ENCODE data around the gene MRPS2. TPM values are rescaled to one million over a fixed set of nuclear protein-coding genes. Genes with fewer than 3 reads are reported as not detected.

MRPS2 gene
- total RNA-seq, 1 experiment from 2014 or later, result 62.4 TPM

- POLR2A ChIA-PET (ENCODE audit: unreplicated experiment), result no interaction called here
- intact Hi-C loops (cut with micrococcal nuclease), result no loop called here
- Histone ChIP-seq H2AFZ (ENCODE audit: low read length) (no peak overlapping the region), H3K4me2 (ENCODE audit: low read length) (no peak overlapping the region), H3K9me2 (replicated peaks; ENCODE audit: low read length) (no peaks in the 10 kb centered on the region), H3K27me3 (ENCODE audit: low read length) (no peaks in the 10 kb centered on the region), H3K4me1 (ENCODE audit: insufficient read depth, low read length) (peaks cover 18% of the 10 kb centered on the region), H3K36me3 (ENCODE audit: low read depth, low read length) (no peaks in the 10 kb centered on the region), H3K9me3 (ENCODE audit: low read length) (no peaks in the 10 kb centered on the region), H3K9ac (ENCODE audit: low read length) (no peak overlapping the region), H3K27ac (ENCODE audit: low read length) (no peak overlapping the region), H4K20me1 (ENCODE audit: low read length) (no peaks in the 10 kb centered on the region), H3K79me2 (ENCODE audit: low read length) (peaks cover 34% of the 10 kb centered on the region), H3F3A (ENCODE audit: low read length, unreplicated experiment) (no peaks in the 10 kb centered on the region), H3K4me3 (ENCODE audit: low read length) (no peak overlapping the region)
- CTCF ChIA-PET, result no interaction called here
- TF ChIP-seq EZH2 (IDR thresholded peaks at IDR 0.05; ENCODE audit: low read length, unreplicated experiment) (no peak), EZH2phosphoT487 (IDR thresholded peaks at IDR 0.05; ENCODE audit: borderline replicate concordance, low read length) (no peak), CTCF (conservative IDR thresholded peaks at IDR 0.05; ENCODE audit: low read depth, low read length) (no peak)
- no peak for ATAC-seq
- no peak for DNase-seq
- no TSS peak for BruUV-seq (replicated peaks)
These were observed 26.4 kb upstream of the MRPS2 start for GRCh38 chr9:135473972-135474543.

- H2AFZ ChIP-seq (ENCODE audit: low read length), result no peak overlapping the region
- TF ChIP-seq EZH2 (IDR thresholded peaks at IDR 0.05; ENCODE audit: low read length, unreplicated experiment), result no peak
- 0 out of 2 replicates have a peak, but pooled peaks have one; percentile 28 for TF ChIP-seq CTCF (conservative IDR thresholded peaks at IDR 0.05; ENCODE audit: low read depth, low read length)
- H3K4me3 ChIP-seq (ENCODE audit: low read length), result no peak overlapping the region
- intact Hi-C loops (cut with micrococcal nuclease), result no loop called here
- H3F3A ChIP-seq (ENCODE audit: low read length, unreplicated experiment), result no peaks in the 10 kb centered on the region
- no peak overlapping the region for H3K4me2 ChIP-seq (ENCODE audit: low read length)
- DNase-seq (no peak), ATAC-seq (no peak)
- H3K4me1 ChIP-seq (ENCODE audit: insufficient read depth, low read length), result peaks cover 11% of the 10 kb centered on the region
- H4K20me1 ChIP-seq (ENCODE audit: low read length), result no peaks in the 10 kb centered on the region
- no peaks in the 10 kb centered on the region for H3K9me2 ChIP-seq (replicated peaks; ENCODE audit: low read length)
- POLR2A ChIA-PET (ENCODE audit: unreplicated experiment), result no interaction called here
- no peaks in the 10 kb centered on the region for H3K27me3 ChIP-seq (ENCODE audit: low read length)
- no peaks in the 10 kb centered on the region for H3K9me3 ChIP-seq (ENCODE audit: low read length)
- no peaks in the 10 kb centered on the region for H3K36me3 ChIP-seq (ENCODE audit: low read depth, low read length)
- BruUV-seq (replicated peaks), result no TSS peak
- H3K9ac ChIP-seq (ENCODE audit: low read length), result no peak overlapping the region
- CTCF ChIA-PET, result no interaction called here
- peaks cover 34% of the 10 kb centered on the region for H3K79me2 ChIP-seq (ENCODE audit: low read length)
- no peak overlapping the region for H3K27ac ChIP-seq (ENCODE audit: low read length)
These were observed 25.6 kb upstream of the MRPS2 start for GRCh38 chr9:135474915-135475314.

- Histone ChIP-seq H3K79me2 (ENCODE audit: low read length) (peaks cover 50% of the 10 kb centered on the region), H3F3A (ENCODE audit: low read length, unreplicated experiment) (no peaks in the 10 kb centered on the region), H3K4me3 (ENCODE audit: low read length) (no peak overlapping the region), H3K27me3 (ENCODE audit: low read length) (no peaks in the 10 kb centered on the region), H2AFZ (ENCODE audit: low read length) (no peak overlapping the region), H4K20me1 (ENCODE audit: low read length) (no peaks in the 10 kb centered on the region), H3K9me3 (ENCODE audit: low read length) (no peaks in the 10 kb centered on the region), H3K36me3 (ENCODE audit: low read depth, low read length) (no peaks in the 10 kb centered on the region), H3K9ac (ENCODE audit: low read length) (no peak overlapping the region), H3K27ac (ENCODE audit: low read length) (no peak overlapping the region), H3K4me1 (ENCODE audit: insufficient read depth, low read length) (0 out of 2 replicates have a peak, but pooled peaks cover 7% of the 10 kb centered on the region), H3K4me2 (ENCODE audit: low read length) (no peak overlapping the region), H3K9me2 (replicated peaks; ENCODE audit: low read length) (no peaks in the 10 kb centered on the region)
- intact Hi-C loops (cut with micrococcal nuclease), result no loop called here
- ChIA-PET CTCF (no interaction called here), POLR2A (ENCODE audit: unreplicated experiment) (interaction anchor here (0.6 kb wide), 1 partner anchor 260 kb away, joined by 9 read pairs; no protein-coding TSS in a partner anchor)
- TF ChIP-seq EZH2phosphoT487 (IDR thresholded peaks at IDR 0.05; ENCODE audit: borderline replicate concordance, low read length) (no peak), CTCF (conservative IDR thresholded peaks at IDR 0.05; ENCODE audit: low read depth, low read length) (no peak), EZH2 (IDR thresholded peaks at IDR 0.05; ENCODE audit: low read length, unreplicated experiment) (no peak)
- no TSS peak for BruUV-seq (replicated peaks)
- ATAC-seq (no peak), DNase-seq (no peak)
These were observed 23.7 kb upstream of the MRPS2 start for GRCh38 chr9:135476561-135477355.
